IMR-90 (cell line): Measurements from ENCODE around the gene TDRKH. TPM values are rescaled to one million over a fixed set of nuclear protein-coding genes. Genes with fewer than 3 reads are reported as not detected.
A peak's percentile ranks its signal among the peaks of the same experiment; 100 is the strongest.

ENCODE experiments used
- ATAC-seq: fragments of 200-7000 bp; cut with Tn5 transposase; 2 replicates; pipeline ENCODE4 v1.9.1; 2020; ENCODE audit warnings: low read depth, mild to moderate bottlenecking, moderate library complexity
- BruUV-seq: library from RNA; stranded (reverse); fragments of 400-500 nt; replicated peaks from 2 replicates; lab custom pipeline; 2021; lab: Mats Ljungman, UMichigan
- CTCF ChIA-PET: fragments of 300-600 bp; formaldehyde crosslinking; extraction: SDS; loops from one replicate; lab custom pipeline; 2021; ENCODE audit warnings: antibody characterized with exemption; lab: Yijun Ruan, JAX
- POLR2A ChIA-PET: fragments of 300-600 bp; sonication (Branson Sonifier 250); formaldehyde crosslinking; loops from one replicate; lab custom pipeline; 2022; ENCODE audit warnings: antibody characterized with exemption; ENCODE audit not compliant: unreplicated experiment; lab: Charles Lee
- DNase-seq: peaks from one replicate; pipeline ENCODE4 v3.0.0; 2013
- H2AFZ ChIP-seq: replicated peaks from 2 replicates; pipeline ENCODE3; 2013; ENCODE audit warnings: low read length, mild to moderate bottlenecking; ENCODE audit not compliant: poor library complexity
- H2AK5ac ChIP-seq: 2 replicates; pipeline ENCODE4 v1.6.1; 2013; ENCODE audit warnings: low read depth, low read length, inconsistent platforms
- H2AK9ac ChIP-seq: replicated peaks from 2 replicates; pipeline ENCODE3; 2013; ENCODE audit warnings: mild to moderate bottlenecking, low read depth, low read length, moderate library complexity; ENCODE audit not compliant: poor library complexity
- H2BK120ac ChIP-seq: 2 replicates; pipeline ENCODE4 v1.6.1; 2013; ENCODE audit warnings: low read depth, low read length, inconsistent platforms
- H2BK15ac ChIP-seq: 3 replicates; pipeline ENCODE4 v1.6.1; 2013; ENCODE audit warnings: low read depth, low read length, inconsistent platforms
- H2BK20ac ChIP-seq: 2 replicates; pipeline ENCODE4 v1.6.1; 2013; ENCODE audit warnings: low read depth, mild to moderate bottlenecking, inconsistent platforms, low read length, moderate library complexity
- H2BK5ac ChIP-seq: 2 replicates; pipeline ENCODE4 v1.6.1; 2013; ENCODE audit warnings: mild to moderate bottlenecking, low read depth, low read length, inconsistent platforms; ENCODE audit not compliant: poor library complexity, severe bottlenecking
- H3K14ac ChIP-seq: replicated peaks from 2 replicates; pipeline ENCODE4 v1.6.1; 2013; ENCODE audit warnings: low read depth, low read length, inconsistent platforms
- H3K18ac ChIP-seq: 2 replicates; pipeline ENCODE4 v1.6.1; 2013; ENCODE audit warnings: low read depth, low read length, control low read depth
- H3K23ac ChIP-seq: 2 replicates; pipeline ENCODE4 v1.6.1; 2013; ENCODE audit warnings: low read depth, low read length, inconsistent platforms
- H3K27ac ChIP-seq: 2 replicates; pipeline ENCODE4 v1.5.1; 2013; ENCODE audit warnings: mild to moderate bottlenecking, control low read depth, low read length; ENCODE audit not compliant: insufficient read depth
- H3K27me3 ChIP-seq: 2 replicates; pipeline ENCODE4 v1.6.1; 2013; ENCODE audit warnings: low read length; ENCODE audit not compliant: control insufficient read depth, insufficient read depth
- H3K36me3 ChIP-seq: 2 replicates; pipeline ENCODE4 v1.6.1; 2013; ENCODE audit warnings: low read length, mixed read lengths; ENCODE audit not compliant: control insufficient read depth, insufficient read depth
- H3K4ac ChIP-seq: 2 replicates; pipeline ENCODE4 v1.6.1; 2013; ENCODE audit warnings: low read depth, low read length, inconsistent platforms
- H3K4me1 ChIP-seq: 2 replicates; pipeline ENCODE4 v1.6.1; 2013; ENCODE audit warnings: low read length, mixed read lengths; ENCODE audit not compliant: control insufficient read depth, insufficient read depth
- H3K4me2 ChIP-seq: 2 replicates; pipeline ENCODE4 v1.6.1; 2013; ENCODE audit warnings: low read depth, mild to moderate bottlenecking, control low read depth, low read length, moderate library complexity
- H3K4me3 ChIP-seq: 2 replicates; pipeline ENCODE4 v1.5.1; 2013; ENCODE audit warnings: low read depth, mild to moderate bottlenecking, control low read depth, low read length, moderate library complexity; ENCODE audit not compliant: insufficient read depth
- H3K56ac ChIP-seq: 2 replicates; pipeline ENCODE4 v1.6.1; 2013; ENCODE audit warnings: low read length, inconsistent platforms; ENCODE audit not compliant: insufficient read depth; ENCODE audit errors: extremely low read depth
- H3K79me1 ChIP-seq, 2 experiments: 2 replicates each; pipeline ENCODE4 v1.6.1; 2013; ENCODE audit warnings: low read length in 2 of 2, inconsistent platforms in 1 of 2, low read depth in 1 of 2
- H3K9ac ChIP-seq: 2 replicates; pipeline ENCODE4 v1.6.1; 2013; ENCODE audit warnings: low read depth, low read length, control low read depth
- H3K9me1 ChIP-seq: 2 replicates; pipeline ENCODE4 v1.6.1; 2013; ENCODE audit warnings: low read length, inconsistent platforms; ENCODE audit not compliant: insufficient read depth
- H3K9me3 ChIP-seq: 2 replicates; pipeline ENCODE4 v1.6.1; 2013; ENCODE audit warnings: low read length; ENCODE audit not compliant: control insufficient read depth, insufficient read depth
- H4K20me1 ChIP-seq: 2 replicates; pipeline ENCODE4 v1.6.1; 2013; ENCODE audit warnings: low read length, inconsistent platforms; ENCODE audit not compliant: insufficient read depth
- H4K5ac ChIP-seq: 2 replicates; pipeline ENCODE4 v1.6.1; 2013; ENCODE audit warnings: mild to moderate bottlenecking, low read depth, low read length, control low read depth
- H4K8ac ChIP-seq, 2 experiments: 2 replicates each; pipeline ENCODE4 v1.6.1; 2013; ENCODE audit warnings: low read depth in 2 of 2, low read length in 2 of 2, control low read depth in 1 of 2, inconsistent platforms in 1 of 2
- H4K91ac ChIP-seq: 2 replicates; pipeline ENCODE4 v1.6.1; 2013; ENCODE audit warnings: low read depth, low read length, inconsistent platforms; ENCODE audit not compliant: insufficient read depth
- BHLHE40 ChIP-seq: fragments of 150-350 bp; IDR thresholded peaks from 2 replicates; pipeline ENCODE4 v1.6.1; 2016; ENCODE audit warnings: mild to moderate bottlenecking, low read depth, low read length
- MAFK ChIP-seq: IDR thresholded peaks from 2 replicates; pipeline ENCODE4 v1.6.1; 2012; ENCODE audit warnings: low read depth, low read length, improper control_type of control experiment
- POLR2A ChIP-seq: IDR thresholded peaks from 2 replicates; pipeline ENCODE4 v1.6.1; 2012; ENCODE audit warnings: mild to moderate bottlenecking, low read depth, low read length
- WGBS, 2 experiments: methylation state at CpG; one replicate each; pipeline versions ENCODE4 v1.1.5 to v1.1.7; 2013; ENCODE audit warnings: missing lambda C conversion rate in 2 of 2; ENCODE audit not compliant: insufficient read length in 1 of 2; ENCODE audit errors: extremely low coverage in 2 of 2; 5-methylcytosine and 5-hydroxymethylcytosine counted together
- dilution Hi-C: fragments of 300-500 bp; cut with HindIII; formaldehyde crosslinking; loops from one replicate; pipeline ENCODE4 v1.14.3; 2018; ENCODE audit warnings: low sequenced_read_pairs; ENCODE audit not compliant: unreplicated experiment
- in situ Hi-C: fragments of 300-500 bp; cut with MboI; formaldehyde crosslinking; loops from 3 replicates; pipeline ENCODE4 v1.14.3; 2019; ENCODE audit warnings: low sequenced_read_pairs, inconsistent platforms, mixed read lengths
- intact Hi-C: fragments of 100-400 bp; cut with micrococcal nuclease; formaldehyde crosslinking; loops from 2 replicates; pipeline ENCODE4 v1.10.0; 2022
- polyA plus RNA-seq, 3 experiments: library from polyadenylated mRNA; depleted of rRNA; stranded (reverse); fragments of >200 nt; gene quantifications; 2 replicates each; pipeline ENCODE4 v1.2.3, GENCODE V29; 2012; ENCODE audit warnings: low replicate concordance in 1 of 3
- total RNA-seq: library from RNA; depleted of rRNA; stranded (reverse); fragments of >200 nt; gene quantifications from 2 replicates; pipeline ENCODE4 v1.2.3, GENCODE V29; 2012
- TF ChIP-seq, protein P1 (sequence below): fragments of 150-350 bp; IDR thresholded peaks from 2 replicates; pipeline ENCODE4 v1.6.1; 2017; ENCODE audit warnings: mild to moderate bottlenecking, antibody characterized with exemption, low read length, low read depth

The TDRKH gene
- total and polyA plus RNA-seq, 2 of the 4 experiments (the other 2 are of a cell fraction), result 1.2 to 2.2 TPM

DNA sequence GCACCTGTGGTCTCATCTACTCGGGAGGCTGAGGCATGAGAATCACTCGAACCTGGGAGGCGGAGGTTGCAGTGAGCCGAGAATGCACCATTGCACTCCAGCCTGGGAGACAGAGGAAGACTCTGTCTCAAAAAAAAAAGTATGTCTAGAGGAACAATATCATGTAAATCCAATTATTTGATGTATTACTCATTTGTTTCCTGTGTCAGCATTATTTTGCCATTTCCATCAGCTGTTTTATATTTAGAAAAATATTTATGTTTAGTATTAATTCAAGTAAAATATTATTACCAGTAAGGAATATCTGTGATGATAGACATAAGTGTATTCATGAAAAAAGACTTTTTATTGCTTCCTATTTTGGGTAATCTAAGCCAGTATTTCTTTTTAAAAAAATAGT, 13.0 kb downstream of the TDRKH start:
- Histone ChIP-seq H2AFZ (no peak overlapping the region), H2AK5ac (no peak overlapping the region), H2BK20ac (no peak overlapping the region), H3K14ac (no peak overlapping the region), H2BK120ac (no peak overlapping the region), H4K8ac (no peak overlapping the region), H4K5ac (no peak overlapping the region), H4K20me1 (no peaks in the 10 kb centered on the region), H3K23ac (no peak overlapping the region), H4K91ac (no peak overlapping the region), H3K27ac (no peak overlapping the region), H2BK15ac (no peak overlapping the region), H3K9ac (no peak overlapping the region), H3K4me2 (no peak overlapping the region), H3K18ac (no peak overlapping the region), H3K79me1 (no peaks in the 10 kb centered on the region), H3K27me3 (no peaks in the 10 kb centered on the region; the same call in 1 of the 2 replicates), H2AK9ac (no peak overlapping the region), H3K36me3 (no peaks in the 10 kb centered on the region), H3K4me1 (no peaks in the 10 kb centered on the region), H3K56ac (no peak overlapping the region), H3K4ac (no peak overlapping the region), H2BK5ac (no peak overlapping the region), H3K4me3 (no peak overlapping the region), H3K9me3 (no peaks in the 10 kb centered on the region), H3K9me1 (no peaks in the 10 kb centered on the region; the same call in 1 of the 2 replicates)
- ChIA-PET CTCF (interaction anchor here (1.2 kb wide), 1 partner anchor 12 kb away, joined by 3 read pairs; no protein-coding TSS in a partner anchor), POLR2A (no interaction called here)
- intact Hi-C loops (no loop called here), dilution Hi-C loops (loop anchor here (25.0 kb wide), 1 partner anchor 110 kb away; no protein-coding TSS in a partner anchor), in situ Hi-C loops (no loop called here)
- DNase-seq, result no peak
- TF ChIP-seq BHLHE40 (no peak), MAFK (peak; percentile 56; the same call in 1 of the 2 replicates), POLR2A (no peak)
- TF ChIP-seq, protein P1, sequence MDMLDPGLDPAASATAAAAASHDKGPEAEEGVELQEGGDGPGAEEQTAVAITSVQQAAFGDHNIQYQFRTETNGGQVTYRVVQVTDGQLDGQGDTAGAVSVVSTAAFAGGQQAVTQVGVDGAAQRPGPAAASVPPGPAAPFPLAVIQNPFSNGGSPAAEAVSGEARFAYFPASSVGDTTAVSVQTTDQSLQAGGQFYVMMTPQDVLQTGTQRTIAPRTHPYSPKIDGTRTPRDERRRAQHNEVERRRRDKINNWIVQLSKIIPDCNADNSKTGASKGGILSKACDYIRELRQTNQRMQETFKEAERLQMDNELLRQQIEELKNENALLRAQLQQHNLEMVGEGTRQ, result no peak
- no TSS peak for BruUV-seq
- no CpG with 5 or more reads among the region's 4 CpGs for whole genome bisulfite sequencing, 2 experiments
- no peak for ATAC-seq
